Spinal cord (tissue), 10 donors: ENCODE measurements around the gene NAV3. TPM values are rescaled to one million over a fixed set of nuclear protein-coding genes. Genes with fewer than 3 reads are reported as not detected.

Source experiments
- DNase-seq, 6 donors: peaks; one replicate each; pipeline versions ENCODE4 v3.0.0 to v3.0.0-alpha.2; 2013 to 2015; ENCODE audit warnings: low spot score in 6 of 6, low read depth in 4 of 6
- H3K27ac ChIP-seq: one replicate; pipeline ENCODE4 v1.5.1; 2013; ENCODE audit warnings: low read depth, low read length, control low read depth
- H3K27me3 ChIP-seq: one replicate; pipeline ENCODE4 v1.6.1; 2013; ENCODE audit warnings: low read length; ENCODE audit not compliant: control insufficient read depth, insufficient read depth
- H3K36me3 ChIP-seq: one replicate; pipeline ENCODE4 v1.6.1; 2013; ENCODE audit warnings: low read length; ENCODE audit not compliant: control insufficient read depth, insufficient read depth
- H3K4me1 ChIP-seq: one replicate; pipeline ENCODE4 v1.6.1; 2013; ENCODE audit warnings: low read length; ENCODE audit not compliant: control insufficient read depth, insufficient read depth
- H3K4me3 ChIP-seq: one replicate; pipeline ENCODE4 v1.5.1; 2013; ENCODE audit warnings: low read depth, low read length, control low read depth
- H3K9me3 ChIP-seq: one replicate; pipeline ENCODE4 v1.6.1; 2013; ENCODE audit warnings: low read length; ENCODE audit not compliant: control insufficient read depth, insufficient read depth
- WGBS: methylation state at CpG from one replicate; pipeline ENCODE4 v1.1.5; 2013; ENCODE audit warnings: missing lambda C conversion rate; ENCODE audit not compliant: insufficient coverage; 5-methylcytosine and 5-hydroxymethylcytosine counted together
- polyA plus RNA-seq, 2 donors: library from polyadenylated mRNA; unstranded; fragments of 120-200 nt; gene quantifications; one replicate each; pipeline ENCODE4 v1.2.1, GENCODE V29; 2013; ENCODE audit not compliant: insufficient read length in 2 of 2
- total RNA-seq, 2 donors: library from RNA; depleted of rRNA in 1 of 2; stranded (reverse); fragments of 120-200 nt in 1 of 2; fragments of >200 nt in 1 of 2; gene quantifications; one replicate each; pipeline versions ENCODE4 v1.2.3 to v1.2.4, GENCODE V29; 2013 to 2014
- donor health status: healthy.

NAV3 gene
- total and polyA plus RNA-seq, 4 donors, result 28.9 to 96.3 (median 47.1) TPM

GRCh38 chr12:77915071-77915600, 84.4 kb downstream of the NAV3 start:
- Histone ChIP-seq H3K9me3 (no peaks in the 10 kb centered on the region), H3K4me3 (no peak overlapping the region), H3K36me3 (no peaks in the 10 kb centered on the region), H3K27ac (no peak overlapping the region), H3K27me3 (no peaks in the 10 kb centered on the region), H3K4me1 (no peaks in the 10 kb centered on the region)
- DNase-seq, result no peak
- WGBS, result no CpG with 5 or more reads among the region's 1 CpG

DNA sequence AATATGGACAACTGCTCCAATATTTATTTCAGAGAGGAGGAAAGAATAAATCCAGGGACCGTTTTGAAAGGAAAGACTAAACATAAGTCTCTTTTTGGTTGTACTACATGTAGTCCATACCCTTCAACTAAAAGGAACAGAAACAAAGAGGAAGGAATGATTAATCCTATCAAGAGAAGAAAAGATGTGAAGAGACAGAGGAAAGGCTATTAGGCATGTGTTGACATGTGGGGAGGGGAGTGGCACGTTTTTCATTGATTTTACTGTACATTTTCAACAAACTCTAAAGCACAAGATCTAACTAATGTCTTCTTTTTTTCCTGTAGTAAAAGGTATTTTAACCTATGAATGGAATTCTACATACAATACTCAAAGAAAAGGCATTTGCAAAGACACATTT, 85.6 kb downstream of the NAV3 start:
- DNase-seq, result no peak
- Histone ChIP-seq H3K4me1 (no peaks in the 10 kb centered on the region), H3K27ac (no peak overlapping the region), H3K36me3 (no peaks in the 10 kb centered on the region), H3K27me3 (no peaks in the 10 kb centered on the region), H3K4me3 (no peak overlapping the region), H3K9me3 (no peaks in the 10 kb centered on the region)
- WGBS, result no CpG with 5 or more reads among the region's 2 CpGs

GRCh38 chr12:77918046-77918445, 87.4 kb downstream of the NAV3 start:
- Histone ChIP-seq H3K27me3 (no peaks in the 10 kb centered on the region), H3K9me3 (no peaks in the 10 kb centered on the region), H3K36me3 (no peaks in the 10 kb centered on the region), H3K4me3 (no peak overlapping the region), H3K4me1 (no peaks in the 10 kb centered on the region), H3K27ac (no peak overlapping the region)
- no peak for DNase-seq
- no CpG with 5 or more reads among the region's 3 CpGs for WGBS

DNA sequence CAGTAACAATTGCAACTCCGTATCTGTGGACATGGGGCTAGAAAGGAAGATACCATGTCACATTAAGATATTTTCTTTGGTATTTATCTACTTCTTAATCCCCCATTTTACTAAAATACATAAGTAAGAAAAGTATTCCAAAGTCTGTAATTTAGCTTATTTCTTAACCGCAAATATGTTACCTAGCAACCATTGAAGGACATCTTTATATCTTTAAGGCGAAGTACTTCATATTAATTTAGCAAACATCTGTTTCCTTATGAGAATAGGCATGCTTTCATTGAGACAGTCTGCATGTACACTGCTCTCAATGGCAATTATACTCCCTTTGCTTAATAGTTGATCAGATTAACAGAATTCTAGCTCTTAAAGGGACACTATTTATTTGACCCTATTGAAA, 88.8 kb downstream of the NAV3 start:
- no peaks in the 10 kb centered on the region for H3K27me3 ChIP-seq
- no peaks in the 10 kb centered on the region for H3K36me3 ChIP-seq
- no peak overlapping the region for H3K27ac ChIP-seq
- no peak overlapping the region for H3K4me3 ChIP-seq
- no CpG with 5 or more reads among the region's 3 CpGs for WGBS
- H3K4me1 ChIP-seq, result no peaks in the 10 kb centered on the region
- H3K9me3 ChIP-seq, result no peaks in the 10 kb centered on the region
- peak in 1 of 6 donors; percentile 24 for DNase-seq

- Histone ChIP-seq H3K27me3 (no peaks in the 10 kb centered on the region), H3K27ac (no peak overlapping the region), H3K4me3 (no peak overlapping the region), H3K4me1 (no peaks in the 10 kb centered on the region), H3K36me3 (no peaks in the 10 kb centered on the region), H3K9me3 (no peaks in the 10 kb centered on the region)
- peak in 1 of 6 donors; percentile 36 for DNase-seq
- WGBS, result no CpG with 5 or more reads among the region's 1 CpG
These were observed 93.2 kb downstream of the NAV3 start for GRCh38 chr12:77923882-77924281.

GRCh38 chr12:77924703-77925102, 94.0 kb downstream of the NAV3 start:
- Histone ChIP-seq H3K9me3 (no peaks in the 10 kb centered on the region), H3K27me3 (no peaks in the 10 kb centered on the region), H3K27ac (no peak overlapping the region), H3K36me3 (no peaks in the 10 kb centered on the region), H3K4me1 (no peaks in the 10 kb centered on the region), H3K4me3 (no peak overlapping the region)
- DNase-seq, result no peak
- WGBS, result no CpG with 5 or more reads among the region's 2 CpGs

DNA sequence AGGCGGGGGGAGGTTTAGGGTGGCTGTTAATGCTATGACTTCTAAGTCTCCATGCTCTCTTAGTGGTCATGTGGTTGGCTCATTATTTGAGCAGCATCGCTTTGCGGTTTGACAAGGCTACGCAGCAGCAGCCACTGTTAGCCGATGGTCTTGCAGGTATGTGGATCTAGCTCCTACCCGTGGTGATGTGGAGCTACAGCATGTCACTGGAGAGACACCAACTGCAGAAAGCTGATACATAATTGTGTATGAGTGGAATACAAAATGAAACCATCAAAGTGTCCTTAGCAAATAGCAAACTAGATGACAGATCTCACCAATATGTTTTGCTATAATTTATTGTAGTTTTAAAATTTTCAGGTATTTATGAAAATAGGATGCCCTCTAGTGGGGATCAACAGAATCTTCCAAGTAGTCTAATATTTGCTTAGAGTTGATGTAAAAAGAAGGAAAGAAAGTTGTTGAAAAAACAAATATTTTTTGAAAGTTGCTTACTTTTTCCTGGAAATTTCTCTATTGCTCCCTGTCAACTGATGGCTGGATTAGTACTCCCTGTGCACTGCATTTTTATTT, 94.9 kb downstream of the NAV3 start:
- Histone ChIP-seq H3K9me3 (no peaks in the 10 kb centered on the region), H3K27ac (no peak overlapping the region), H3K4me1 (no peaks in the 10 kb centered on the region), H3K27me3 (no peaks in the 10 kb centered on the region), H3K36me3 (no peaks in the 10 kb centered on the region), H3K4me3 (no peak overlapping the region)
- DNase-seq, result peak; percentile 61 to 96 (median 68)
- WGBS, result 0% methylated on average over 4 of the region's 6 CpGs

GRCh38 chr12:77928078-77928477, 97.4 kb downstream of the NAV3 start:
- no peak overlapping the region for H3K4me3 ChIP-seq
- H3K36me3 ChIP-seq, result no peaks in the 10 kb centered on the region
- no peaks in the 10 kb centered on the region for H3K9me3 ChIP-seq
- no peak overlapping the region for H3K27ac ChIP-seq
- H3K27me3 ChIP-seq, result no peaks in the 10 kb centered on the region
- DNase-seq, result no peak
- WGBS, result no CpG with 5 or more reads among the region's 8 CpGs
- no peaks in the 10 kb centered on the region for H3K4me1 ChIP-seq

GRCh38 chr12:77932216-77932615, 101.5 kb downstream of the NAV3 start:
- Histone ChIP-seq H3K27ac (no peak overlapping the region), H3K36me3 (no peaks in the 10 kb centered on the region), H3K4me3 (no peak overlapping the region), H3K4me1 (no peaks in the 10 kb centered on the region), H3K9me3 (no peaks in the 10 kb centered on the region), H3K27me3 (no peaks in the 10 kb centered on the region)
- peak in 1 of 6 donors; percentile 46 for DNase-seq
- WGBS, result no CpG with 5 or more reads among the region's 2 CpGs

DNA sequence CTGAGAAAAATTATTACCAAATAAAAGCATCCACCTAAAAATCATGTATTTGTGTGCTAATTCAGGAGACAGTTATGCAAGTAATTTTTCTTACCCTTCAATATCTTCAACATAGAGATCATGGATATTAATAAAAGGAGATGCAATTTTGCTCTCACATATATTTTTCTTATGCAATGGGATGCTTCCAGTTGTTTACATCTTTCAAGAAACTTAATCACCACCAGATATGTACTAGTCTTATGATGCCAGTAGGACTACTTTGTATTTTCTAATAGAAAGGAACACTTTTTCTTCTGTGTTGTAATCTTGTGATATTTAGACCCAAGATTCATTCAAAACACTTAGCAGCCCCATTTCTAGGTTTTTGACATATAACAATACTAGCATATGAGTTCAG, 107.6 kb downstream of the NAV3 start:
- H3K27me3 ChIP-seq, result no peaks in the 10 kb centered on the region
- no peak for DNase-seq
- H3K4me1 ChIP-seq, result no peaks in the 10 kb centered on the region
- no peaks in the 10 kb centered on the region for H3K9me3 ChIP-seq
- H3K36me3 ChIP-seq, result no peaks in the 10 kb centered on the region
- H3K4me3 ChIP-seq, result no peak overlapping the region
- no peak overlapping the region for H3K27ac ChIP-seq
